HUES64 (cell line): ENCODE data around the gene MCOLN2.

Source experiments
- H3K27ac ChIP-seq: 2 replicates; pipeline ENCODE4 v1.7.0; 2013; ENCODE audit warnings: low read depth, low read length, inconsistent platforms
- H3K27me3 ChIP-seq: 2 replicates; pipeline ENCODE4 v1.6.1; 2013; ENCODE audit warnings: mild to moderate bottlenecking, low read length; ENCODE audit not compliant: insufficient read depth
- H3K36me3 ChIP-seq: 2 replicates; pipeline ENCODE4 v1.6.1; 2013; ENCODE audit warnings: mild to moderate bottlenecking, low read length; ENCODE audit not compliant: insufficient read depth
- H3K4me1 ChIP-seq: 2 replicates; pipeline ENCODE4 v1.6.1; 2013; ENCODE audit warnings: mild to moderate bottlenecking, low read length, moderate library complexity; ENCODE audit not compliant: insufficient read depth
- H3K4me3 ChIP-seq: 2 replicates; pipeline ENCODE4 v1.5.1; 2013; ENCODE audit warnings: mild to moderate bottlenecking, low read length, moderate library complexity
- H3K9ac ChIP-seq: 2 replicates; pipeline ENCODE4 v1.6.1; 2013; ENCODE audit warnings: mild to moderate bottlenecking, low read depth, low read length
- H3K9me3 ChIP-seq: 2 replicates; pipeline ENCODE4 v1.6.1; 2013; ENCODE audit warnings: low read depth, low read length; ENCODE audit not compliant: insufficient read depth
- WGBS: fragments of 150-250, 120-280 bp; methylation state at CpG from one replicate; pipeline ENCODE4 v1.1.7; 2013; ENCODE audit warnings: missing lambda C conversion rate; 5-methylcytosine and 5-hydroxymethylcytosine counted together

Gene MCOLN2

GRCh38 chr1:84960371-84960770, 36.5 kb downstream of the MCOLN2 start:
- H3K27me3 ChIP-seq: no peaks in the 10 kb centered on the region
- no peaks in the 10 kb centered on the region for H3K36me3 ChIP-seq
- WGBS: 91% methylated on average over 1 of the region's 1 CpG
- no peaks in the 10 kb centered on the region for H3K4me1 ChIP-seq
- H3K9me3 ChIP-seq: no peaks in the 10 kb centered on the region
- no peak overlapping the region for H3K4me3 ChIP-seq
- no peak overlapping the region for H3K27ac ChIP-seq
- H3K9ac ChIP-seq: no peak overlapping the region

GRCh38 chr1:84959294-84959693, 37.6 kb downstream of the MCOLN2 start:
- H3K9ac ChIP-seq: no peak overlapping the region
- H3K4me1 ChIP-seq: no peaks in the 10 kb centered on the region
- 92% methylated on average over 5 of the region's 5 CpGs for WGBS
- no peaks in the 10 kb centered on the region for H3K9me3 ChIP-seq
- no peak overlapping the region for H3K27ac ChIP-seq
- no peaks in the 10 kb centered on the region for H3K27me3 ChIP-seq
- no peaks in the 10 kb centered on the region for H3K36me3 ChIP-seq
- H3K4me3 ChIP-seq: no peak overlapping the region

- Histone ChIP-seq H3K27ac (no peak overlapping the region), H3K9ac (no peak overlapping the region), H3K36me3 (no peaks in the 10 kb centered on the region), H3K9me3 (no peaks in the 10 kb centered on the region), H3K27me3 (no peaks in the 10 kb centered on the region), H3K4me3 (no peak overlapping the region), H3K4me1 (no peaks in the 10 kb centered on the region)
- 90% methylated on average over 1 of the region's 1 CpG for WGBS
Measured at GRCh38 chr1:84957966-84958365, 38.9 kb downstream of the MCOLN2 start.

GRCh38 chr1:84956655-84957054, 40.3 kb downstream of the MCOLN2 start:
- Histone ChIP-seq H3K9me3 (no peaks in the 10 kb centered on the region), H3K27me3 (no peaks in the 10 kb centered on the region), H3K4me3 (no peak overlapping the region), H3K9ac (no peak overlapping the region), H3K27ac (no peak overlapping the region), H3K4me1 (no peaks in the 10 kb centered on the region), H3K36me3 (no peaks in the 10 kb centered on the region)
- WGBS: 82% methylated on average over 6 of the region's 6 CpGs

- Histone ChIP-seq H3K9me3 (no peaks in the 10 kb centered on the region), H3K27me3 (no peaks in the 10 kb centered on the region), H3K4me1 (no peaks in the 10 kb centered on the region), H3K27ac (no peak overlapping the region), H3K4me3 (no peak overlapping the region), H3K36me3 (no peaks in the 10 kb centered on the region), H3K9ac (no peak overlapping the region)
- 93% methylated on average over 6 of the region's 6 CpGs for WGBS
Measured at GRCh38 chr1:84956097-84956496, 40.8 kb downstream of the MCOLN2 start.

GRCh38 chr1:84949664-84950063, 47.2 kb downstream of the MCOLN2 start:
- H3K36me3 ChIP-seq: no peaks in the 10 kb centered on the region

GRCh38 chr1:84947536-84948410, 49.1 kb downstream of the MCOLN2 start:
- no peaks in the 10 kb centered on the region for H3K36me3 ChIP-seq
- H3K4me3 ChIP-seq: no peak overlapping the region
- H3K27me3 ChIP-seq: no peaks in the 10 kb centered on the region
- H3K4me1 ChIP-seq: peaks cover 17% of the 10 kb centered on the region
- no peaks in the 10 kb centered on the region for H3K9me3 ChIP-seq
- H3K9ac ChIP-seq: no peak overlapping the region
- no peak overlapping the region for H3K27ac ChIP-seq
- 84% methylated on average over 5 of the region's 5 CpGs for WGBS

More at GRCh38 chr1:84949664-84950063, 47.2 kb downstream of the MCOLN2 start:
- H3K4me3 ChIP-seq: no peak overlapping the region
- H3K9me3 ChIP-seq: no peaks in the 10 kb centered on the region
- no peak overlapping the region for H3K27ac ChIP-seq
- H3K4me1 ChIP-seq: peaks cover 17% of the 10 kb centered on the region
- H3K27me3 ChIP-seq: no peaks in the 10 kb centered on the region
- H3K9ac ChIP-seq: no peak overlapping the region

- H3K9me3 ChIP-seq: no peaks in the 10 kb centered on the region
- H3K36me3 ChIP-seq: no peaks in the 10 kb centered on the region
- H3K27ac ChIP-seq: no peak overlapping the region
- 83% methylated on average over 3 of the region's 4 CpGs for WGBS
- H3K27me3 ChIP-seq: no peaks in the 10 kb centered on the region
- peaks cover 17% of the 10 kb centered on the region for H3K4me1 ChIP-seq
- H3K9ac ChIP-seq: no peak overlapping the region
- no peak overlapping the region for H3K4me3 ChIP-seq
Measured at GRCh38 chr1:84946631-84947030, 50.3 kb downstream of the MCOLN2 start.

- 40% methylated on average over 6 of the region's 6 CpGs for WGBS
- no peaks in the 10 kb centered on the region for H3K36me3 ChIP-seq
- H3K4me1 ChIP-seq: peaks cover 17% of the 10 kb centered on the region
- H3K4me3 ChIP-seq: no peak overlapping the region
- no peak overlapping the region for H3K9ac ChIP-seq
- no peaks in the 10 kb centered on the region for H3K9me3 ChIP-seq
- no peak overlapping the region for H3K27ac ChIP-seq
- H3K27me3 ChIP-seq: no peaks in the 10 kb centered on the region
Measured at GRCh38 chr1:84944767-84945486, 52.0 kb downstream of the MCOLN2 start.

- Histone ChIP-seq H3K36me3 (no peaks in the 10 kb centered on the region), H3K9ac (no peak overlapping the region), H3K4me3 (no peak overlapping the region), H3K27me3 (no peaks in the 10 kb centered on the region), H3K4me1 (peaks cover 10% of the 10 kb centered on the region), H3K27ac (no peak overlapping the region), H3K9me3 (no peaks in the 10 kb centered on the region)
- 81% methylated on average over 1 of the region's 1 CpG for WGBS
Measured at GRCh38 chr1:84941843-84942242, 55.1 kb downstream of the MCOLN2 start.

- 96% methylated on average over 4 of the region's 4 CpGs for WGBS
Measured at GRCh38 chr1:84940481-84940880, 56.4 kb downstream of the MCOLN2 start.

More at GRCh38 chr1:84940481-84940880, 56.4 kb downstream of the MCOLN2 start:
- no peaks in the 10 kb centered on the region for H3K27me3 ChIP-seq
- H3K4me1 ChIP-seq: peaks cover 4% of the 10 kb centered on the region
- no peak overlapping the region for H3K4me3 ChIP-seq
- no peak overlapping the region for H3K9ac ChIP-seq
- no peaks in the 10 kb centered on the region for H3K36me3 ChIP-seq
- no peak overlapping the region for H3K27ac ChIP-seq
- no peaks in the 10 kb centered on the region for H3K9me3 ChIP-seq
